Cardiac muscle cell (in vitro differentiated cells and primary cell): ENCODE results near the gene NAV2. TPM values are rescaled to one million over a fixed set of nuclear protein-coding genes. Genes with fewer than 3 reads are reported as not detected.

Experiments
- DNase-seq, 2 donors: peaks; one replicate each; pipeline versions ENCODE4 v3.0.0 to v3.0.0-alpha.2; 2010 to 2017; ENCODE audit warnings: low read depth in 1 of 2, low spot score in 1 of 2
- H3K27ac ChIP-seq: fragments of 200-600 bp; sonication (generic); 2 replicates; pipeline ENCODE4 v1.5.1; 2016
- H3K27me3 ChIP-seq: fragments of 200-600 bp; sonication (generic); 2 replicates; pipeline ENCODE4 v1.6.0; 2016; ENCODE audit warnings: control low read depth
- H3K36me3 ChIP-seq: fragments of 200-600 bp; sonication (generic); 2 replicates; pipeline ENCODE4 v1.5.1; 2016; ENCODE audit warnings: control low read depth
- H3K4me1 ChIP-seq: fragments of 200-600 bp; sonication (generic); 2 replicates; pipeline ENCODE4 v1.8.1; 2017; ENCODE audit warnings: low read depth, mild to moderate bottlenecking, mixed run types
- H3K4me3 ChIP-seq: fragments of 200-600 bp; sonication (generic); 2 replicates; pipeline ENCODE4 v1.5.1; 2016; ENCODE audit warnings: mild to moderate bottlenecking
- H3K9me3 ChIP-seq: fragments of 200-600 bp; sonication (generic); 2 replicates; pipeline ENCODE4 v1.5.1; 2017; ENCODE audit warnings: low read depth, mild to moderate bottlenecking, control low read depth
- CTCF ChIP-seq: IDR thresholded peaks from 2 replicates; pipeline ENCODE4 v1.5.1; 2012; ENCODE audit warnings: low read depth, mild to moderate bottlenecking, low read length
- polyA plus RNA-seq: library from polyadenylated mRNA; unstranded; fragments of >200 nt; fragmentation: Nextera tagmentation; extraction: Ambion mirVana; gene quantifications from 2 replicates; pipeline ENCODE4 v1.2.1, GENCODE V29; 2016
- total RNA-seq: library from RNA; depleted of rRNA; stranded (reverse); fragments of >200 nt; gene quantifications from 2 replicates; pipeline ENCODE4 v1.2.3, GENCODE V29; 2016

The NAV2 gene
- total and polyA plus RNA-seq, 2 experiments from 2014 or later: 113 to 164 TPM

- TF ChIP-seq CTCF: no peak
- H3K36me3 ChIP-seq: no peaks in the 10 kb centered on the region
- H3K27ac ChIP-seq: no peak overlapping the region
- H3K27me3 ChIP-seq: peaks cover 7% of the 10 kb centered on the region
- no peaks in the 10 kb centered on the region for H3K4me1 ChIP-seq
- DNase-seq: no peak
- H3K9me3 ChIP-seq: no peaks in the 10 kb centered on the region
- no peak overlapping the region for H3K4me3 ChIP-seq
Observed at GRCh38 chr11:19795082-19795481, 82.4 kb downstream of the NAV2 start.

- Histone ChIP-seq H3K27me3 (peaks cover 10% of the 10 kb centered on the region), H3K36me3 (no peaks in the 10 kb centered on the region), H3K27ac (no peak overlapping the region), H3K4me1 (peaks cover under 1% of the 10 kb centered on the region), H3K4me3 (no peak overlapping the region), H3K9me3 (no peaks in the 10 kb centered on the region)
- peak; percentile 47 for TF ChIP-seq CTCF
- DNase-seq: peak in 1 of 2 donors; percentile 37
Observed at GRCh38 chr11:19800162-19800561, 87.5 kb downstream of the NAV2 start.

GRCh38 chr11:19800714-19801519 is 88.3 kb downstream of the NAV2 start:
- no peak for DNase-seq
- Histone ChIP-seq H3K27me3 (peaks cover 10% of the 10 kb centered on the region), H3K4me3 (no peak overlapping the region), H3K4me1 (peaks cover 7% of the 10 kb centered on the region), H3K9me3 (no peaks in the 10 kb centered on the region), H3K27ac (no peak overlapping the region), H3K36me3 (no peaks in the 10 kb centered on the region)
- TF ChIP-seq CTCF: no peak

GRCh38 chr11:19802773-19803293 is 90.2 kb downstream of the NAV2 start:
- Histone ChIP-seq H3K9me3 (no peaks in the 10 kb centered on the region), H3K27me3 (peaks cover 4% of the 10 kb centered on the region), H3K36me3 (no peaks in the 10 kb centered on the region), H3K4me3 (no peak overlapping the region), H3K4me1 (peaks cover 13% of the 10 kb centered on the region), H3K27ac (no peak overlapping the region)
- DNase-seq: no peak
- no peak for TF ChIP-seq CTCF

GRCh38 chr11:19803506-19803998 is 90.9 kb downstream of the NAV2 start:
- Histone ChIP-seq H3K9me3 (no peaks in the 10 kb centered on the region), H3K27ac (no peak overlapping the region), H3K4me1 (peaks cover 13% of the 10 kb centered on the region), H3K36me3 (no peaks in the 10 kb centered on the region), H3K4me3 (no peak overlapping the region), H3K27me3 (peaks cover 3% of the 10 kb centered on the region)
- DNase-seq: no peak
- TF ChIP-seq CTCF: no peak
